ENCODE results near the gene CDK6.

DNA sequence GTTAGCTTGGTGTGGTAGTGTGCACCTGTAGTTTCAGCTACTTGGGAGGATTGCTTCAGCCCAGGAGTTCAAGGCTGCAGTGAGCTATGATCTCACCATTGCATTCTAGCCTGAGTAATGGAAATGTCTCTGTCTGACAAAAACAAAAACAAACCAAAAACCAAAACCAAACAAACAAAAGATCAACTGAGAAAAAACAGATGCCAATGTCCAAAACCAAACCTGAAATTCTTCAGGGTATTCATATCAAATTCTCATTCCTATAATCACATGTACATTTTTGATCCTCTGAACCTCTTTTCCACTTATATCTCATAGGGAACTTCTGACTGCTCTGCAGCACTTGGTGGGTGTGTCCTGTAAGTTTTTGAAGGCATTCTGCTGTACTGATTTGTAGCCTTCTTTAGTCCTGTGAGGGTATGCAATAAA is 87.0 kb downstream of the CDK6 start:
- TF ChIP-seq, protein P1, sequence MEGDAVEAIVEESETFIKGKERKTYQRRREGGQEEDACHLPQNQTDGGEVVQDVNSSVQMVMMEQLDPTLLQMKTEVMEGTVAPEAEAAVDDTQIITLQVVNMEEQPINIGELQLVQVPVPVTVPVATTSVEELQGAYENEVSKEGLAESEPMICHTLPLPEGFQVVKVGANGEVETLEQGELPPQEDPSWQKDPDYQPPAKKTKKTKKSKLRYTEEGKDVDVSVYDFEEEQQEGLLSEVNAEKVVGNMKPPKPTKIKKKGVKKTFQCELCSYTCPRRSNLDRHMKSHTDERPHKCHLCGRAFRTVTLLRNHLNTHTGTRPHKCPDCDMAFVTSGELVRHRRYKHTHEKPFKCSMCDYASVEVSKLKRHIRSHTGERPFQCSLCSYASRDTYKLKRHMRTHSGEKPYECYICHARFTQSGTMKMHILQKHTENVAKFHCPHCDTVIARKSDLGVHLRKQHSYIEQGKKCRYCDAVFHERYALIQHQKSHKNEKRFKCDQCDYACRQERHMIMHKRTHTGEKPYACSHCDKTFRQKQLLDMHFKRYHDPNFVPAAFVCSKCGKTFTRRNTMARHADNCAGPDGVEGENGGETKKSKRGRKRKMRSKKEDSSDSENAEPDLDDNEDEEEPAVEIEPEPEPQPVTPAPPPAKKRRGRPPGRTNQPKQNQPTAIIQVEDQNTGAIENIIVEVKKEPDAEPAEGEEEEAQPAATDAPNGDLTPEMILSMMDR (IDR thresholded peaks at IDR 0.05) = no peak
- TF ChIP-seq POLR2A (IDR thresholded peaks at IDR 0.05) (no peak), POLR2AphosphoS5 (IDR thresholded peaks at IDR 0.05) (no peak), EP300 (IDR thresholded peaks at IDR 0.05; ENCODE audit: low read depth) (no peak)

All from transverse colon (tissue), 4 donors.